SKM-1 (cell line): ENCODE data around the gene PSMB5.

Source experiments
- DNase-seq: peaks from one replicate; lab custom pipeline; 2025; ENCODE audit not compliant: unreplicated experiment; lab: John Stamatoyannopoulos, UW

Gene PSMB5

DNA sequence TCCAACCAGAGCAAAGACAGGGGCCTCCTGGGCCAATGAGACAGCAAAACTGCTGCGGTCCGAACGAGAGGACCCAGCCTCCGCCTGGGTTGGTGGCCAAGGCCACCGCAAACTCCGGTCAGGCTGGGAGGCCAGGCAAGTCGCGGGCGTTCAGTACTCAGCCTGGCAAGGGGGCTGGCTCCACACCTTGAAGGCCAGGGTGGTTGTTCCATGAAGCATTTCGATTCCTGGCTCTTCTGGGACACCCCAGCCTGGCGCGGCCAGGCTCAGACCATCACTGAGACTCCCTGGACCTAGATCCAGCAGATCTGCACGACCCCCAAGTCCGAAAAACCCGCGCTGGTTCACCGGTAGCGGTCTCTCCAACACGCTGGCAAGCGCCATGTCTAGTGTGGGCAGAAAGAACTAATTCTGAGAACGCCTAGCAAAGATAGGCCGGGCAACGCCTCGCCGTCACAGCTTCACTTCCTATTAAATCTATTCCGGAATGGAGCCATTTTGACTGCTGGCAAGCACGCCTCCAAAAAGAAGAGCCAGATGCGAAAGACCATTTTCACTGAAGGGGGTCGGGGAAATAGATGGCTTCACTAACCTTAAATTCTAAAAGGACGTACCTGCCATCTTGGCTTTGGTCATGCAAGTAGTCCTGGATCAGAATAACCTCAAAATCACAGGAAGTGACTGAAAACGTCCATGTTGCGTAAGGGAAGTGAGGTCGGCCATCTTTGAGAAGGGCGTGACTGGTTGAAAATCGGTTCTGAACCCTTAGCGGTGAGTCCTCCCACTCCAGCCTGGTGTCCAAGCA is at the start of gene PSMB5:
Gene PSMB5, minus strand, starts transcription at position 403 of the 805 bp plus-strand sequence. Its CDS starts 19 bp downstream, at position 384.
- DNase-seq: no peak

DNA sequence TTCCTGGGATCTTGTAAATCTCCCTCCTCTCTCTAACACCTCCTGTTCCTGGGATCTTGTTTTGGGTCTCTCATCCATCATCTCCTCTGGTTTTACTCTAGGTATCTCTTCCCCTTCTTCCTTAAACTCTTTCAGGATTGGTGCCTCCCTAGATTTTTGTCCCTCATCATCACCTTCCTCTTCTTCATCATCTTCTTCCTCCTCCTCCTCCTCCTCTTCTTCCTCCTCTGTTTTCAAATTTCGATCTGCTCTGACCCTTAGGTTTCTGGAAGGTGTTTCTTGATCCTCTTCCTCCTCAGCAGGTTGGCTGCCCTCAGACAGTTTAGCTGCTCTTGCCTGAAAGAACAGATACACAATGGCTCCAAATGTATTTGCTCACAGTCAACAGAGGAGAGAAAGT is 45.8 kb upstream of the PSMB5 start:
- DNase-seq: no peak

DNA sequence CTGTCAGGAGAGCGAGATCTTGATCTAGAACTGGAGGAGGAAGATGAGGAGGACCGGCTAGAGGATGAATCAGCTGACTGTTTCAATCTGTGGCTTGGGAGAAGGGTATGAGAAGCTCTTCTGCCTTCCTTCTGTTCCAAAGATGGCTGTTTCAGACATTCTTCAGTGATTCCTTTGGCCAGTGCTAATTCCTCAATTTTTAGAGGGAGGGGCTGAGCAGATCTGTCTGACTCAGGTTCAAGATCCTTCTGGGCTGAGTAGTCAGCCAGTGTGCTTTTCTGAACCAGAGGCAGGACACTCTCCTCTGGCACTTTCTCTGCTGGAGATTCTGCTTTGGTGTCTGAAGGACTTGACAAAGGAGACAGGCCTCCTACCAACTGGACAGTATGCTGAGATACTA is 45.0 kb upstream of the PSMB5 start:
- no peak for DNase-seq

DNA sequence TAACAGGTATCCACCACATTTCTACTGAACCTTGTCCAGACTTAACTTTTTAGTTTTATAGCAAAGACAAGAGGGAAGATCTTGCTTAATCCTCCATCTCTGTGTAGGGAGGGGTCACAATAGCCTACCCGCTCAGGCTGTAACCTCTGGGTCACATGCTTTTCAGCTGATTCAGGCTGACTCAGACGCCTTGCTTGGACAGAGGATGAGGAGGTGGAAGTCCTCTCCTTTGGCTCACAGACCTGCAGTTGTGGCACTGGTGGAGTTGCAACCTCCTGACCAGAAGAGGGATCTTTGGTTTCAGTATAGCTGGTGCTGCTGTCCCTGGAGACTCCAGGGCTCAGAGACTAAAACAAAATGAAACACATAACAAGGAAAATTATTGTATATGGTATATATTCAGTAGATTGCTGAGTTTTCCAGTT is 44.0 kb upstream of the PSMB5 start:
- no peak for DNase-seq

DNA sequence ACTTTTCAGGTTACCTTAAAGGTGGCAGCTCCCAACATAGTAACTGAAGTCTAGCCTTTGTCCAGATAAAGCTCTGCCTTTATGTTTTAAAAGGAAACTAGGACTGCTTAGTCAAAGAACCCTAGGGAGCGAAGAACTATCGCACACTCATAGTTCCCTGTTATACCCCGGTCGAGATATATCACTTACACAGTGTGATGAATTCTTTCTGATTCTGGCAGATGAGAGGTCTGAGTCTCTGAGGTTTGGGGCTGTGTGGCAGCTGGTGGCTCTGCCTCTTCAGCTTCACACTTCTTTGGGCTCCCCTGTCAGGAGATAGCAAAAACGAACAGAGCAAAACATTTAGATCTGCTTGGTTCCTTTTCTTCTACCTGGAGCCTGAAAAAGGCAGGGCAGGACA is 43.3 kb upstream of the PSMB5 start:
- no peak for DNase-seq

DNA sequence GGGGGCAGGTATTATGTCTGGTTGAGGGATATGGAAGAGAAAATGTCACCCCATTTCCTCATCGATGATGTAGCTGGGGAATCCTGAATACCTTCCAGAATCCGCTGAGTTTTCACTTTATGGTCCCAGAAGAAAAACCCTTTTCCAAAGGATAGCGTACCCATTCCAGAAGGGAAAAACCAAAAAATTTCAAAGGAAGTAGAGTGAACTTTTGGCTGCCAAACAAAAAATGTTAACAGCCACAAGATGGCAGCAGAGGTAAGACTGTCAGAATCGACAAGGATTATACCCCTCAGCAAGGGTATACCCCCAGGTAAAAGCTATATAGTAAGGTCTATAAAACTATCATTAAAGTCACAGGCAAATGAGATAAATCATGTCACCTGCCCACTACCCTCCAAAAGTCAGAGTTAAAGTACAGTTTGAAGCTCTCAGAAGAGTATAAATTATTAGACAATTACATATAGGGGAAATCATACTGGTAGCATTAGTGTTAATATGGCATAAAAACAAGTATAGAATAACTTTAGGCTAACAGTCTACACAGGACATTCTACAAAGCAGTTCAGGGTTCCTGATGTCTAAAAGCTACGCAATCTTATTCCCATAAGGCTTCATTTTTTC is 42.2 kb upstream of the PSMB5 start:
- DNase-seq: no peak

DNA sequence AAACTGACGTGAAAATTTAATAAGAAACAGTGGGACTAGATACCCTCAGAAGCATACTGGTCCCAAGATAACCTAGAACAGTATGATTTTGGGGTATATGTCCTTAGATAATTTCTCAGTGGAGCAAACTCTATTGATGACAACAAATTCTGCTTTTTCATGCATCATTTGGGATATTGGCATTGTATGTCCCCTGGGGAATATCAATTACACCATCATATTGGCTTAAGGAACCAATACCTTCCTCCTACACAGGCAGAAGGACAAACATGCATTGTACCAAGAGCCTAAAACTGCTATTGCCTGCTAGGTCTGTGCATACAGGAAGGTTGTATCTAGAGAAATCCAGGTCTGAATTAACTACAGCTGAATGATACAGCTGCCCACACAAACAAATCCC is 40.2 kb upstream of the PSMB5 start:
- DNase-seq: no peak

DNA sequence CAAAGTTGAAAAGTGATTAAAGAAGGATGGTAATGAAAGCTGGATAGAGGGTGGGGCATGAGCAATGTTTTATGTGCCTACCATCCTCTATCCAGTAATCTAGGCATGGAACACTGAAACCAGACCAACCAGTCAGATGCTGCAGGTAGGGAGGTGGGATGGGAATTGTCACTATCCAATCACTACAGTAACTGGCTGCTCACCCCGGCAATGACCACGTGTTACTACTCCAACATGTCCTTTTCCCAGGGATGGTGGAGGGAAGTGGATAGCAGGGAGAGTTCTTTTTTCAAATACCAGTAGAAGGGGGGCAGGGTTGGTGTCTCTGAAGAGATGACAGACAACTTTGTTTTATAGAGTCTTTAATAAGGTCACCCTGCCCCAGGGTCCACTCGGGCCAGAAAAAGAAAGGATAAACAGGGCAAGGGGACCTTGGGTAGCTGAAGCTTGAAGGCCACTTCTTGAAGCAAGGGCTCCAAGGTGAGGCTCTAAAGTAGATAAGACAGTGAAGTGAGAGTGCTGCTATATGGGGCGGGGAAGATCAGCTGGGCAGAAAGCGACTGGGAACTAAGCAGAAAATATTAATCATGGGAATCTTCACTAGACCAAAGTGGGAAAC is 37.3 kb upstream of the PSMB5 start:
- no peak for DNase-seq

DNA sequence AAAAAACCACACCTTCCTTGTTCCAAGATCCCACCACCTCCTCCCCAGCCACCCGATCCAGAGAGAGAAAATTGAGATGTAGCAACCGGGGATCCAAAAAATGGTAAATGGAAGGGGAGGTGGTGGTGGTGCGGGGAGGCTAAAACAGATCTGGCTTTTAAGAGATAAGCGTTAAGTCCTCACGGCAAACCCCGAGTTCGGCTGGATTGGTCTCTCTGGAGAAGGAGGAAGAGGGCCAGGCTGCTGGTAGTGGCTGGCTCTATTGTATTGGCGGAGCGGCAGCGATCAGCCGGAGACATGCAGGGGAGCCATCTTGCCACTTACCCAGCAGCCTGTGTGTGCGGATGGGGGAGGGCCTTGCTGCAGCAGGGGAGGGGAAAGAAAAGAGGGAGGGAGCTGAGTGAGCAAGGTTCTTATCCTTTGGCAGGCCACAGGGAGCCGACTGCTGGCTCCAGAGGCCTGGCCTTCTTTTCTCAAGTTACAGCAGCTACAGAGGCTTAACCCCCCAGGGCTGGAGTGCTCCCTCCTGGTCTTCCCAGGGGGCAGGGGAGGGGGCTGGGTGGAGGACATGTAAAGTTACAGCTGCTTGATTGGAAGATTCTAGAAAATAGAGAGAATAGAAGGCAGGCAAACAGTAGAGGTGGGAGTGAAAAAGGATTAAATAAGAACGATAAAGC is 36.7 kb upstream of the PSMB5 start:
- no peak for DNase-seq

DNA sequence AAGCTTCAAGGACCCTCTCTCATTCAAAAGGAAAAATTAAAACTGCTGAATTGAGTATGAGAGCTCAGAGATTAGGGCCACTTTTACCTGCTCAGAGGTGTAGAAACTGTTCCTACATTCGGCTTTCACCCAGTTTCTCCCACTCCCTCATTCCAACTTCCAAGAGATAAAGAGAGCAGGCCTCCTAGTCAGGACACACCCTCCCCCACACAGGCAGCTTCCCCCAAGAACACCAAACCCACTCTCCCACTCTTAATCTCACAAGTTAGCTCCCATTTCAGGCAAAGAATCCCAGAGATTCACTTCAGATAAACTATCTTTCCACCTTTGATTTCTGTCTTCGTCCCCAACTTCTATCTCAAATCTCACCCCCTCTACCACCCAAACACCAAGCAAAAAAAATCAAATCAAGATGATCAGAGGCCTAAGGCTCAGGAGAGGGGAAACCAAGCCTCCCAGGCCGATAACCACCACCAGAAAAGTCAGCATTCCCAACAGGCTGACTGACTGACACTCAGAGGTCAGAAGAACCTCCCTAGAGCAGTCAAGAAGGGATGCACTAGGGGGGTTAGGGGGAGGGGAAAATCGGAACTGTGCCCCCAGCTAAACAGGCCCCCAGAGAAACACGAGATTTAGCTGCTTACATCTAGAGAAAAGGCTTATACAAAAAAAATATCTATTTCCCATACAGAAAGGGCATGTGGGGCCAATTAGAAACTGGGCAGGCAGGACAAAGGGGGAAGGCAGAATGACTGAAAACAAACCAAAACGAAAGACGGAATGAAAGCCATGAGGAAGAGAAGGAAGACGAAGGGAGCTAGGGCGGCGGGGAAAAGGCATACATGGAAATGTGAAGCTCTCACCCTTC is 35.8 kb upstream of the PSMB5 start:
- DNase-seq: no peak

DNA sequence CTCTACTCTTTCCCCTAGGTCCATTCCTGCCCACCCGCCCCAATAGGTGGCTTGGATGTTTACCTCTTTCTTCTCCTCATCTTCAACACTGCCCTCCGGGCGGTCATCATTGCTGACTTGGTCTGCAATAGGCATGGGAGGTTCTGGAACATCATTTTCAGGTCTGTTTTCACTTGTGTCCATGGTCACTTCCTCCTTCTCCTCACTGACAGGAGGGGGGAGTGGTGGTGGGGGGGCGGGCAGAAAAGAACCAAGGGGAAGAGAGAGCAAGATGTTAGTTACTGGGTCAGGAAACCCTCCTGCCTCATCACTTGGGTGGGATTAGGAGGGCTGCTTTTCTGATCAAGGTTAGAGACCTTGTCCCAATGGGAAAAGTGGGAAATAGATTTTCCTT is 34.7 kb upstream of the PSMB5 start:
- no peak for DNase-seq

DNA sequence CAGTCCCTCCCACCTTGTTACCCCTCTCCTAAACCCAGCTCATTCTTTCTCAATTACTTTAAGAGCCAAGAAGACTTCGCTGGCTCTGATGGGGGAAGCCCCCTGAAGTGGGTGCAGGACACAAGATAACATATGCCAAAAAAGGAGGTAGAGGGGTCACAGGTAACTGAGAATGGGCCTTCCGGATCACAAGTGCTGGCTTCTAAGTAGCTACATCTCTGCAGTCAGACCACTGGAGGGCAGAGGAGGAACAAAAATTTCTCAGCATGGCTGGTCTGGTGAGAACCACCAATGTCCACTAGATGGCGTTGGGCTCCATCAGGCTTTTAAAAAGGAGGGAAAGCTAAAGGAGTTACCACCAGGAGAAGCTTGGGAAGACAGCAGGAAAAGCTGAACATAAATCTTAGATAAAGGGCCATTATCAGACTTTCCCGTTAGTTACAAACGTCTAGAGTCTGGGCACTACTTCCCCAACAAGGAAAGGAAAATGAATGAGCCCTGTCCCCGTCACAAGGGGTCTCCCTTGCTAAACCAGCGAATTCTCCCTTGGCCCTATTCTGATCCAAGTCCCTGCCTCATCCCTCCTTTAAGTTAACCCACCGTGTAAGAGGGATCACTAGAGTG is 34.2 kb upstream of the PSMB5 start:
- DNase-seq: no peak

DNA sequence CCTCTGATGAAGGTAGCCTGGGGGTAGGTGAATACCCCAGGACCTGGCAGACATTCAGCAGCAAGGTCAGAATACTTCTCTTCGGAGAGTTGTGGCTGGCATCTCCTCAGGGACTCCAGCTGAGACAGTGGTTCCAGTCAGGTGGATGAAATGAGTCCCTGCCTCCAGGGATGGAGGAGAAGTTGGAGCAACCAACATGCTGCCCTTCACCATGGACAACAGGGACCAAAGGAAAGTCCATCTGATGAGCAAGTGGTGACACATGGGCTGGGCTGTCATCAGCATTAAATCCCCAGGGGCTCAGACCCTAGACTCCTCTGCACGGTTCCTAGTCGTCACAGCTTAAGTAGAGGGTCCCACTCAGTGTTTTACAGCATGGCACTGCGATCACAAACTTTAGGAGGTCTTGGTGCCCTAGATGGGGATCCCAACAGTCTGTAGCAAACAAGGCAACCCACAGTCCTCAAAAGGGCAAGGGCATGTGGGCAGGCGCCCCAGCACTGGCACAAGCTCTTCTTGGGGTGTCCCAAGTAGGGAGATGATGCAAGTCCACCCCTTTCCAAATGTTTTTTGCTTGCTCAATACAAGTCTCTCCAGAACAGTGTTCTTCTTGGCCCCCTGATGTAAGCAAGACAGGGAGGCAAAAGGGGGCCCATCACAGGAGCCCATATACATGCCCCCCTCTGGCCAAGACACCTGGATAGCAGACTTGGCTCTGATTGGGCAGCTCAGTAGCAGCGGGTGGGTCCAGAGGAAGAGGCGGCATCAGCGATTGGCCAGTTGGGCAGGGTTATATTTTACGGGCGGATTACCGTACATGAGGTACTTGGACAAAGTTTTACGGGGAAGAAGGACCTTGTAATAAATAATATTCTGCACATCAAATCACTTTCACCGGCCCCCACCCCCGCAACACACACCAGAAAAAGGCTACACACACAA is 33.4 kb upstream of the PSMB5 start:
- no peak for DNase-seq

DNA sequence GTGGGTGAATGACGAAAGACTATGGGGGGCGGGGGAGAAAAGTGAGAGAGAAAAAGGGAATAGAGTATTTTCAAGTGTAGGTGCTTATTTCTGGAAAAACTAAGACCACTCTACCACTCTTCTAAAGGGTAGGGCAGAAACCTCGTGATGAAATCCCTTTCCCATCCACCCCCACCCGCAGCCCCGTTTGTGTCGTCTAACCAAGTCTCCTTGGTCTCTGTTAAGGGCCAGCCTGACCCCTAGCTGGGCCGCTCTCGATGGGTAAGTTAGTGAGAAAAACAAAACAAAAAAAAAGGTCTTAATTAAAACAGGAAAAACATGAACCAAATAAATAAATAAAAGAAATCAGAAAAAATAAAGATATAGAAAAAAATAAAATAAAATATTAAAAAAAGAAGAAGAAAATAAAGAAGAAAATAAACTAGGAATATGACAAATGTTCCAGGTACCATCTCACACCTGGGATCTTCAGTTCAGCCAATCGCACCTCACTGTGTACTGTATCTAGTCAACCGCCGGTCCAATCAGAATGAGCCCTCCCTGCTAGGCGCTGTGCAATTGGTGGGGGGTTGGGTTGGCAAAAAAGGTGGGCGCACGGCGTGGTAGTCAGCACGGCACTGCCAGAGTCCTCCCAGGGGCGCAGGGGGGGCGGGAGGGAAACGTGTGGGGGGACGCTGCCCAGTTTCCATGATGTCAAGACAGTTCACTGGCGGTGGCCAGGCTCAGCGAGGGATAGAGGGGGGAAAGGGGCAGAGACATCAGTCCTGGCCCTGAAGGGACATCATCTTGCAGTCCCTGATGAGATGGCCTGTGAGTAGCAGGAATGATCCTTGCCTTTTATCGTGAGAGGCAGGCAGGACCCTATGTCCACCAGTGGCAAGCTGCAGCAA is 32.4 kb upstream of the PSMB5 start:
- no peak for DNase-seq

DNA sequence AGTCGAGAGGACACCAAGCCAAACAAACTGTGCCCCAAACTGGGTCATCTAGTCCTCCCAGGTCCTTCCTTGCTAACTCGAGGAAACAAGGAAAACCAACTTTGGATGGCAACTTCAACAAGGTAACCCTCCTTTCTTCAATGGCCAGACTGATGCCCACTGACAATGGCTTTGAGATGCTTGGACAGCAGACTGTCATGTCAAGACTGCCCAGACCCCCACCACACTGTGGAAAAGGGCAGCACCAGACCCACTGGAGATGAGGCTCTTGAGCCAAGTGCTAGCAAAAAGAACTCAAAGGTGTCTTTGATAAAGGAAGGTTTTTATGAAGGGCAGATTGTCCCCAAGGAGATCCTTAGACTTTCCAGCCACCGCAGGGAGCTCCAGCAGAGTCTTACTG is 31.7 kb upstream of the PSMB5 start:
- no peak for DNase-seq

DNA sequence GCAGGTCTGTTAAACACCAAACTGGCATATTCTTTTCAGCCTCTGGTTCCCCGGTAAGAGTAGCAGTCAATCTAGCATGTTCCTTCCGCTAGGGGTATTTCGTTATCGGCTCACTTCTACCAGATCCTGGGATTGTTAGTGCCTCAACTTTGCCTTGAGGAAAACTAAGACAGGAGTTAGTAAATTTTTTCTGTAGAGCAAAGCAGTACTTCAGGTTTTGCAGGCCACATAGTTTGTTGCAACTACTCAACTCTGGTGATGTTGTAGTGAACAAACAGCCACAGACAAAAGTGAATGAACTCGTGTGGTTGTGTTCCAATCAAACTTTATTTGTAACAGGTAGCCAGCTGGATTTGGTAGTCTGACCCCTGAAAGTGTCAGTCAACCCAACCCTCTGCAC is 28.9 kb upstream of the PSMB5 start:
- no peak for DNase-seq

DNA sequence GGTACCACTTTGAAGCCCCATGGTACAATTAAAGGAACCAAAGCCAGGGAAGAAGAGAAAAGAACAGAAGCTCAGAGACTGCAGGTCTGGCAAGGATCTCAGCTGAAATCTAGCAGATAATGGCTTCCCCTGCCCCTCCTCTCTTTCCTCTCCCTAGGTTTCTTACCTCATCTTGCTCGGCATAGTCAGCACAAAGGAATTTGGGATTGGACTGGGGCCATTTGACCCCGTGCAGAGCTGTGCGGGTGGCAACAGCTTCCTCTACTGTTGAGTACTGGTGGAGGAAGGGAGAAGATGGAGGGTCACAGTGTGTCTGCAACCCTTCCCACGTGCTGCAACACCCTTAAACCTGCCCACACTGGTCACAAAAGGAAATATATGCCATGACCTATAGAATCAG is 27.3 kb upstream of the PSMB5 start:
- no peak for DNase-seq

DNA sequence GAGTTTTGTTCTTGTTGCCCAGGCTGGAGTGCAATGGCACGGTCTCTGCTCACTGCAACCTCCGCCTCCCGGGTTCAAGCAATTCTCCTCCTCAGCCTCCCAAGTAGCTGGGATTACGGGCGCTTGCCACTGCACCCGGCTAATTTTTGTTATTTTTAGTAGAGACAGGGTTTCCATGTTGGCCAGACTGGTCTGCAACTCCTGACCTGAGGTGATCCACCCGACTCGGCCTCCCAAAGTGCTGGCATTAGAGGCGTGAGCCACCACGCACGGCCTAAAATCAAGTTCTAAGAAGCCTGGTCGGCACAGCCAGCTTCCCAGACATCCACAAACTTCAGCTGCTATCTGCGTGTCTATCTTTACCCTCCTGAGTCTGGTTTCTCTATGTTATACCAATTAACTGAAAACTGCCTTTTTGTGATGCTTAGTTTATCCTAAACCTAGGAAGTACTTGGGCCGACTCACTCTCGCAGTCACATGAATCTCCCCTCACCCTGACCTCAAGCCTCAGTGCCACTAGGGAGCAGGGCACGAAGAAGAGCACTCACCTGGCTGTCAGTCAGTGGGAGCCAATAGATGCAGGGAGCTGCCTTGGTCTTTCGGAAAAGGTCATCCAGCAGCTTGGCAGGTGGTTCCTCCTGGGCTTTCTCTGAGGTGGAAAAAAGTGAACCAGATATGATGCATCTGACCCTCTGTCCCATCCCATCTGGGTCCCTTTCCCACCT is 26.0 kb upstream of the PSMB5 start:
- no peak for DNase-seq
